RWPE2 (cell line): ENCODE results near the gene CTSH.

ENCODE experiments used
- ATAC-seq: fragments of 200-7000 bp; cut with Tn5 transposase; 3 replicates; pipeline ENCODE4 v1.9.1; 2021; ENCODE audit warnings: low read depth
- DNase-seq: peaks from one replicate; pipeline ENCODE4 v3.0.0-alpha.2; 2020; ENCODE audit warnings: low spot score
- H3K27ac ChIP-seq: fragments of 450-650 bp; 2 replicates; pipeline ENCODE4 v1.5.1; 2017; ENCODE audit warnings: mild to moderate bottlenecking; ENCODE audit not compliant: poor library complexity, severe bottlenecking
- H3K27me3 ChIP-seq: fragments of 250-450 bp; sonication (Bioruptor Pico); 2 replicates; pipeline ENCODE4 v1.5.1; 2021; ENCODE audit warnings: mild to moderate bottlenecking, moderate library complexity; ENCODE audit not compliant: insufficient read depth, poor library complexity, severe bottlenecking
- H3K36me3 ChIP-seq: fragments of 250-450 bp; sonication (Bioruptor Pico); 2 replicates; pipeline ENCODE4 v1.5.1; 2020; ENCODE audit warnings: low read depth, mild to moderate bottlenecking, moderate library complexity
- H3K4me1 ChIP-seq: fragments of 250-450 bp; sonication (Bioruptor Pico); 2 replicates; pipeline ENCODE4 v1.5.1; 2021; ENCODE audit warnings: mild to moderate bottlenecking, moderate library complexity; ENCODE audit not compliant: insufficient read depth, poor library complexity, severe bottlenecking
- H3K4me3 ChIP-seq: fragments of 250-450 bp; sonication (Bioruptor Pico); 2 replicates; pipeline ENCODE4 v1.5.1; 2021; ENCODE audit warnings: mild to moderate bottlenecking, moderate library complexity; ENCODE audit not compliant: severe bottlenecking
- H3K9me3 ChIP-seq: fragments of 250-450 bp; sonication (Bioruptor Pico); 2 replicates; pipeline ENCODE4 v1.5.1; 2021; ENCODE audit warnings: mild to moderate bottlenecking, moderate library complexity; ENCODE audit not compliant: severe bottlenecking
- CTCF ChIP-seq: fragments of 450-650 bp; IDR thresholded peaks from one replicate; pipeline ENCODE4 v1.5.1; 2017; ENCODE audit warnings: mild to moderate bottlenecking, moderate library complexity; ENCODE audit not compliant: poor library complexity, severe bottlenecking

The CTSH gene

DNA sequence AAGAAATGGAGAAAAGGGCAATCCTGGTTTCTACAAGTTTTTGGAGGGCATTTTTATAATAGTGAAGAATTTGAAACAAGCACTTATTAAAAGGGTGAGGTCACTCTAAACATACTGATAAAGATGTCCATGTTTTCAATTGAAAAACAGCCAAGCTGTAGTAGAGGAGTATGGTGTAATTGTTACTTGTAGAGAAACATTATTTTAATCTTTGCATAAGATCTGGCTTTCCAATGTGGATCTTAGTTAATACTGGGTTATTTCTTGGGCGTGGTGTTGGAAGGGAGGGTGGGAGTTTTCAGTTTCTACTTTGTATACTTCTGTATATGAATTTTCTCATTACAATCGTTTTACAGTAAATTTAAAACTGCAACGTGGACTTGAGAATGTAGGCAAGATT is 49.4 kb downstream of the CTSH start:
- Histone ChIP-seq H3K4me1 (no peaks in the 10 kb centered on the region), H3K27me3 (no peaks in the 10 kb centered on the region), H3K36me3 (peaks cover 100% of the 10 kb centered on the region), H3K9me3 (no peaks in the 10 kb centered on the region), H3K4me3 (no peak overlapping the region), H3K27ac (no peak overlapping the region)
- TF ChIP-seq CTCF: no peak
- no peak for ATAC-seq
- no peak for DNase-seq

DNA sequence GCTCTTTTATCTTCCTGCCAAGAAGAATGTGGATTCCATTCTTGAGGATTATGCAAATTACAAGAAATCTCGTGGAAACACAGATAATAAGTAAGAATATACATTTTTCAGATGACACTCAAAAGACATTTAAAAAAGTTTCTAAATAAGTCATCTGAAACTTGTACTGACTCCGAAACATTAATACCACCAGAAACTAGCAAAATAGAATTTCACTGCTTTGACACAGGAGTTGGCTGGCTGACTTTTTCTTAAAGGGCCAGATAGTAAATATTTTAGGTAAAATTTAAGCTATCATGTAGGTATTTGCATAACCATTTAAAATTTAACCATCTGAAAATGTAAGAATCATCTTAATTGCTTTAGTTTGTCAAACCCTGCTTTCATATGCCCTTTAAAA is 51.3 kb downstream of the CTSH start:
- ATAC-seq (no peak), DNase-seq (no peak)
- Histone ChIP-seq H3K27ac (no peak overlapping the region), H3K27me3 (no peaks in the 10 kb centered on the region), H3K4me1 (no peaks in the 10 kb centered on the region), H3K9me3 (no peaks in the 10 kb centered on the region), H3K36me3 (peaks cover 100% of the 10 kb centered on the region), H3K4me3 (no peak overlapping the region)
- no peak for TF ChIP-seq CTCF

- Histone ChIP-seq H3K27ac (no peak overlapping the region), H3K4me3 (no peak overlapping the region), H3K36me3 (peaks cover 95% of the 10 kb centered on the region), H3K4me1 (no peaks in the 10 kb centered on the region), H3K9me3 (no peaks in the 10 kb centered on the region), H3K27me3 (no peaks in the 10 kb centered on the region)
- no peak for TF ChIP-seq CTCF
- no peak for DNase-seq
- no peak for ATAC-seq
Measured at GRCh38 chr15:78889000-78889399, 55.8 kb downstream of the CTSH start.

DNA sequence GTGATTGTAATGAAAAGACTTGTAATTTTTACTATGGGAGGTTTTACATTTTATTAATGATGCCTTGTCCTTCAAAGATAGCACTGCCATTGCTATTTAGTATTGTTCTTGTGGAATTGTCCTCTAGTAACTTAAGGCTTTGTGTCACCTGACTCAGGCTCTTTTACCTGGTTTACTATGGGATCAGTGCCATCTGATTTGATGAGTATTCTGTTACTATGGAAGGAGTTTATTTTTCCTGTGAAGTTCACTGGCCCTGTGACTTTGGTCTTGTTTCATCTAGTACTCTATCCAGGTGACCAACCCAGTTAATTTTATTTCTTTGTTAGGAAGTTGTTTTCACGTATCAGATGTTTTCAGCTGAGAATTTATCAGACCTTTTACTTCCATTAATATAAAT is 63.2 kb downstream of the CTSH start:
- Histone ChIP-seq H3K4me1 (peaks cover 35% of the 10 kb centered on the region), H3K27ac (no peak overlapping the region), H3K4me3 (no peak overlapping the region), H3K36me3 (peaks cover 89% of the 10 kb centered on the region), H3K27me3 (no peaks in the 10 kb centered on the region), H3K9me3 (no peaks in the 10 kb centered on the region)
- ATAC-seq: no peak
- TF ChIP-seq CTCF: no peak
- no peak for DNase-seq

DNA sequence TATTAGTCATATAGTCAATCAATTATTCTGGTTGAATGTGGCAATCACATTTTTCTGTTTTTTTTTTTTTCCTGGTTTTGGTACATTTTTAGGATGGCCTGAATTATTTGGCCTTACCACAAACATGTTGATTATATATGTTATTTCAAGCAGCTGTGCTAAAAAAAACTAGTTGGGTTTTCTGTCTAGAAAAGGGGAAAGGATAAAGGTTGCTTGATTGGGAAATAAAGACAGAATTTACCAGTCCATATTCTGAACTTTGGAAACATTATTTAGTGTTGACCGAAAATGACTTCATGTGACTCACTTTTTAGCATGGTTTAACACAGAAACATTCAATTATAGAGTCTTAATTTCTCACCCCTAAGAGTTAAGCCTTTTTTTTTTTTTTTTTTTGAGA is 64.0 kb downstream of the CTSH start:
- DNase-seq (no peak), ATAC-seq (no peak)
- H3K36me3 ChIP-seq: peaks cover 84% of the 10 kb centered on the region

More for the DNA sequence above, 64.0 kb downstream of the CTSH start:
- Histone ChIP-seq H3K9me3 (no peaks in the 10 kb centered on the region), H3K27me3 (no peaks in the 10 kb centered on the region), H3K4me1 (peaks cover 42% of the 10 kb centered on the region), H3K4me3 (no peak overlapping the region), H3K27ac (no peak overlapping the region)
- TF ChIP-seq CTCF: no peak
